GM12865 (cell line): ENCODE results near the gene ACOXL.
A peak's percentile ranks its signal among the peaks of the same experiment; 100 is the strongest.

Source experiments
- DNase-seq: peaks from one replicate; pipeline ENCODE4 v3.0.0; 2010; ENCODE audit warnings: low read depth
- H3K4me3 ChIP-seq: 2 replicates; pipeline ENCODE4 v1.5.1; 2011; ENCODE audit warnings: mild to moderate bottlenecking, low read depth, low read length, control low read depth
- CTCF ChIP-seq: IDR thresholded peaks from 2 replicates; pipeline ENCODE4 v1.5.1; 2011; ENCODE audit warnings: low read length, control low read depth, low read depth, inconsistent platforms; ENCODE audit not compliant: insufficient read depth; ENCODE audit errors: missing control alignments

The ACOXL gene

DNA sequence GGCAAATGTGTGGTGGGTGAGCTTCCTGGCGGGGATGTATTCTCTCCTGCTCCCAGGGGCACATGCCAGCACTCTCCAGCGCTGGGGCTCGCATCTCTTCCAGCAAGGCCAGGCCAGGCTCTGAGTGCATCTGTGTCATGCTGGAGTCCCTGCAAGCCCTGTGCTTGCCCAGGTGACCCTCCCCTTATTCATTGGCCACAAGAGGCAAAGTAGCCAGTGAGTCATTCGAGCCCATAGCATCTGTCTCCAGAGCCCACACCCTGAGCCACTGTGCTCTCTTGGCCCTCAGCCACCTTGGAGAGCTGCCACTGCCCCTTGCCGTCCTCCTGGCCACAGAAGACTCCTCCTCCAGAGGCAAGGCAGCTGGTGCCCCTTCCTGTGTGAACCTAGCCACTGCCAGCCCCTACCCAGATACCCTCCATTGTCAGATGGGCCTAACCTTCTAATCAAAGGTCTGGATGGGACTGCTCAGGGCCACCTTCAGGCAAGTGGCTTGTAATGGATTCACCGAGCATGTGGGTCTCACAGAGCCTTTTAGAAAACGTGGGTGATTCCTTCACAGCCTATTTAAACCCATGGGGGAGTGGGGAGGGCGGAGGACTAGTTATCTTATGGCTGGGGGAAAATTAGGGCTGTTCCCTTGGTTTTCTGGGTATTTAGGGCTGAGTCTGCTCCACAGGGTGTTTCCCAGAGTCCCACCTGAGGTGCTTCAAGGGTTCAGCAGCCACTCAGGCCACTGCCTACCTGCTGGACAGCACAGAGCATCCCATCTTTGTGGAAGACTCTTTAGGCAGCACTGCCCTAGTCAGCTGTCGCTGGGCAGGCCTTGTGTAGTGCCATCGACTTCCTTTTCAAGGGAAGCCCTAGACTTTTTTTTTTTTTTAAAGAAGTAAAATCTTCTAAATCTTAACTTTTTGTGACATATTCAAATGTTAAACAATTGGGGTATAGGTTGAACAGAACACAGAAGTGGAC is 137.4 kb downstream of the ACOXL start:
- TF ChIP-seq CTCF: no peak
- no peak overlapping the region for H3K4me3 ChIP-seq
- DNase-seq: no peak

DNA sequence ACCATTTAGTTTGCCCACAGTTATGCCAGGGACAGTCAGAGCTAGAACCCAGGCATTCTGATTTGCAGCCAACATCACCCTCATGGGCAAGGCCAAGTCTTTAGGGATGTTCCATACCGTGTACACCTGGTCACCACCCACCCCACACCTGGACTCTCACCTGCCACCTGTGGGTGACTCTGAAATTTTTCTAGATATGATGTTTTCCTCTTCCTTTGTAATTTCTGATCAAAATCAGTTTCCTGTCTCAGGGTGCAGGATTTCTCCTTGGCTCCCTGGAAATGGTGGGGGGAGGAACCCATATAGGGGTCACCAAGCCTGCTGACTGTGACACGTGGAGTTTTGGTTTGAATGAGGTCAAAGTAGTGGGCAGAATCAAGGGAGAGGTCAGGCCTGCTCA is 138.2 kb downstream of the ACOXL start:
- TF ChIP-seq CTCF: no peak
- DNase-seq: no peak
- H3K4me3 ChIP-seq: no peak overlapping the region

- H3K4me3 ChIP-seq: no peak overlapping the region
- TF ChIP-seq CTCF: no peak
- DNase-seq: peak; percentile 78
These were observed 139.3 kb downstream of the ACOXL start for GRCh38 chr2:110871637-110872036.

DNA sequence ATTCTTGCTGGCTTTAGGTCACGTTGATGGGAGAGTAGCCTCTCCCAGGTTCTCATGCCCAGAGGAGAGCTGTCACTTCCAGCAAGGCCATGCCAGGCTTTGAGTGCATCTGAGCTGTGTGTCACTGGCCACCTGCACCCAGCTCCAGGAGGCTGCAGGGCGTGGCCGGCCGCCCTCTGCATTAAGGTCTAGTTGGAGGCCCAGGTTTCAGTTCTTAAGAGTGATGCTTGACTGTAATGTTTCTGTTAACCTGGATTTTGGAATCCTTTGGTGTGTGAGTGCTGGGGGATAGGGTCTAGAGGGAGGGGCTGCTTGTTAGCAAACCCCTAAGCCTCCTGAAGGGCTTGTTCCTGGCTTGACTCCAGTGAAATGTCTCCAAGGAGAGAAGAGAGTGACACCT is 140.1 kb downstream of the ACOXL start:
- TF ChIP-seq CTCF: no peak
- H3K4me3 ChIP-seq: no peak overlapping the region
- peak; percentile 54 for DNase-seq

- no peak for TF ChIP-seq CTCF
- peak; percentile 75 for DNase-seq
These were observed 140.7 kb downstream of the ACOXL start for GRCh38 chr2:110873056-110873502.

DNA sequence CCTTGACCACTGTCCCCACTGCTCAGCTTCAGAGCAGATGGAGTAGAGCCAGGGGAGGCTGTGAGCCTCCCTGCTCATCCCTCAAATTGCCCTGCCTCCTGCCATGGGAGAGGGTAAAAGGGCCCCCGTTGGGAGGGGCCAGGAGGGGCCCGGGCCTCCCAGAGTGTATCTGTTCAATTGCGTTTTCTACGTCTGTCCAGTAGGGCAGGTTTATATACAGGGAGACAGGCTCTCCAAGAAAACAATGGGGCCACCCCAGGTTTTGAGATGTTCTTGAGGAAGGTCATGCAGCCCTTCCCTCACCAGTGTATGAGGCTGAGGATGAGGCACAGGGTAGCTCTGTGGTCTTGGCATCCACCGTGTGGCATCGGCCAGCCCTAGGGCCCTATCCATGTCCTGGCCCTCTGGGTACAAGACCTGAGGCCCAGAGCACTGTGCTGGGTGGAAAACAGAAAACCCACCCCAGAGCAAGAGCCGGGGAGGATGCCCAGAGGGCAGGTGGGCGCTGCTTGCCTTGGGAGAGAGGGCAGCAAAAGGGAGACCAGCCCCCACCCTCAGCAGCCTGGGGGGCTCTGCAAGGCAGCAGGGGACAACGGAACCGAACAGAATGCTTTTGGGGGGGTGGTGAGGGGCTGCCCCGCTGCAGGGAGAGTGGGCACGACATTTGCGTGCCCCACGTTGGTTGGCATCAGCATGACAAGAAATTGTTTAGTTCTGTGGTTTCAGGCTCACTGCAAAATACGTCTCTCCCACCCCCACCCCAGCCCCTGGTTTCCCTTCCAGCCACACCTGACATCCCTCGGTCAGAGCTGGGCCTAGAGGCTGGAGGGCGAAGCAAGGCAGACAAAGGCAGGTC is 141.5 kb downstream of the ACOXL start:
- H3K4me3 ChIP-seq: no peak overlapping the region
- DNase-seq: no peak
- TF ChIP-seq CTCF: no peak

More at GRCh38 chr2:110873056-110873502, 140.7 kb downstream of the ACOXL start:
- H3K4me3 ChIP-seq: no peak overlapping the region
